Activated naive CD4-positive, alpha-beta T cell treated with anti-CD3 and anti-CD28 coated beads, Interleukin-2, amount 50 U/mL, for 24 hours (primary cell): ENCODE results near the gene EEF1G.
"Not testable (repeated sequence)": the region's sequence is repeated elsewhere in the genome, so short reads cannot be mapped to it uniquely, and the experiment has no call there.

Experiments used
- H3K27ac Mint-ChIP-seq: one replicate; pipeline ENCODE4 v1.8.0; 2021; ENCODE audit warnings: mild to moderate bottlenecking, mixed read lengths
- H3K27me3 Mint-ChIP-seq: one replicate; pipeline ENCODE4 v1.8.0; 2021; ENCODE audit warnings: mixed read lengths
- H3K36me3 Mint-ChIP-seq: one replicate; pipeline ENCODE4 v1.8.0; 2021; ENCODE audit warnings: mixed read lengths
- H3K4me1 Mint-ChIP-seq: one replicate; pipeline ENCODE4 v1.8.0; 2021; ENCODE audit warnings: mixed read lengths
- H3K4me3 Mint-ChIP-seq: one replicate; pipeline ENCODE4 v1.8.0; 2021; ENCODE audit warnings: mild to moderate bottlenecking, mixed read lengths
- H3K9me3 Mint-ChIP-seq: one replicate; pipeline ENCODE4 v1.8.0; 2021; ENCODE audit warnings: mixed read lengths

Gene EEF1G

DNA sequence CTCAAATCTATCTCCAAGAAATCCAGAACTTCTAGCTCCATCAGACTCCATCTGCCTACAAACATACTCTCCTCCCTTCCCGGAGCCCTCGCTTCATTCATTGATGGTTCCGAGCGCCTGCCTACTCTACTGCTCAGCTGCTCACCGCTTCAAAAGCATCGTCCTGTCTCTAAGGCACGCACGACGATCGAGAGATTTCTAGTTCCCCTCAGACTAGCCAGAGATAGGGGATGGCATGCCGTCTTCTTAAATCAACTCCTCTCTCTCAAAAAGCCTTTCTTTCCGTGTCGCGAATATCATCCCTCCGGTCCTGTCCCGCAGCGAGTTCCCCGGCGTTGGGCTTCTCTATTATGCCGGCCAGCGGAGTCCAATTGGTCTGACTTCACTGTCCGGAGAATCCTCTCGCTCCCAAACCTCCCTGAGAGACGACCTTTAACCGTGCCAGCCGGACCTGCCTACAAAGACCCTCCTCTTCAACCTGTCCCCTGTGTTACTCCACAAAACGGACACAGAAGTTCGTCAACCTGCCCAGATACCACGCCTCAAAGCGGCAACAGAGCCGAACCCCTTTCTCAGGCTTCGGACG lies 592 bp downstream of the EEF1G start:
- H3K4me1 Mint-ChIP-seq: peaks cover 59% of the 10 kb centered on the region
- peaks cover 32% of the 10 kb centered on the region for H3K36me3 Mint-ChIP-seq
- H3K9me3 Mint-ChIP-seq: no peaks in the 10 kb centered on the region
- peak overlapping the region; percentile 95 for H3K4me3 Mint-ChIP-seq
- H3K27me3 Mint-ChIP-seq: no peaks in the 10 kb centered on the region
- peak overlapping the region; percentile 99 for H3K27ac Mint-ChIP-seq

DNA sequence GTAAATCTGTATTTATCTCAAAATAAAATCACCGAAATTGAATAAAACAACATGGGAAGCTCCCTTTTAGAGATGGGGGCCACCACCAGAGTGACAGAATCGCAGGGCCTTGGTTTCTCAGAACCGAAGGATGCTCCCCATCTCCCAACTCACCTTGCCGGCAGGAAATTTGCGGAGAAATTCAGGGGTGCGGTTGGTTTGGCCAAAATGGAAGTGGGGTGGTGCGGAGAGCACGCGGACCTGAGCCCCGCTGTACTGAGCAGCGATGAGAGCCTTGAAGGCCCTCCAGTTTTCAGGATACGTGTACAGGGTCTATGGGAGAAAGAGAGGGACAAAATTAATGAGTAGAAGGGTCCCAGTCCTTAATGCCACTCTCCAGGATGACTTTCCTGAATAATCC lies 1.3 kb downstream of the EEF1G start:
- Mint-ChIP-seq H3K9me3 (no peaks in the 10 kb centered on the region), H3K27me3 (no peaks in the 10 kb centered on the region), H3K27ac (peak overlapping the region; percentile 99), H3K4me1 (peaks cover 62% of the 10 kb centered on the region), H3K4me3 (peak overlapping the region; percentile 95), H3K36me3 (peaks cover 34% of the 10 kb centered on the region)

DNA sequence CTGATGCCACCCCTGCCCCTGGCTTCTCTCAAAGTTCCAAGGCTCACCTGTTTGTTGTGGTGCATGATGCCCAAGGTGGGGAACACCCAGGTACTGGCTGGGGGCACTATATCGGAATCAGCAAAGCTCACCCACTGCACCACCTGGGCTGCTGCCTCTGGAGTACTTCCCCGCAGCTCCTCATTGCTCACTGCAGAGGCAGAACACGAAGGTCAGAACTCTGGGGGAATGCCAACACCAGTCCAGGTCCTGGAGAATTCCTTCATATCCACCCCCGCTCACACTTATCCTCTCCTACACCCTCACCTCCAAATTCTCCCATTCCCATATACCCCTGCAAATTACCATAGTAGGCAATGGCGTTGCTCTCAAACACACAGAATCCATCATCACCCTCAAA lies 2.2 kb downstream of the EEF1G start:
- not testable (repeated sequence) for H3K27me3 Mint-ChIP-seq, H3K9me3 Mint-ChIP-seq
- Mint-ChIP-seq H3K36me3 (peaks cover 40% of the 10 kb centered on the region), H3K27ac (peak overlapping the region; percentile 83), H3K4me1 (peaks cover 71% of the 10 kb centered on the region), H3K4me3 (peak overlapping the region; percentile 95)

DNA sequence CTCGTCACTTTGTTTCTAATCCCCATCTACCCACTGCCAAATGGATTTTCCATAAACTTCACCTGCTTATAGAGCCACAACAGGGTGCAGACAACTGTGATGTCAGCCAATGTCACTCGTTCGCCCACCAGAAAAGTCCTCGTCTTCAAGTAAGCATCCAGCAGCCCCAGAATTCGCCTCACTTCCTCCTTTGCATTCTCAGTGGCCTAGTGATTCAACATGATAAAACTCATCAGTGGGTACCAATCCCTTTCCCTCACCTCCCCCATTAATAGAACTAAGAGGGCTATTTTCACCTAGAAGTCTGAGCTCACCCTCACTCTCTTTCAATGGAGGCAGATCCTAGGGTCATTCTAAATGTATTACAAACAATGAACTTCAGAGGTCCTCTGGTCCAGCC lies 2.8 kb downstream of the EEF1G start:
- Mint-ChIP-seq H3K4me3 (peak overlapping the region; percentile 95), H3K4me1 (peaks cover 77% of the 10 kb centered on the region), H3K36me3 (peaks cover 42% of the 10 kb centered on the region), H3K27ac (peak overlapping the region; percentile 83)
- H3K27me3 Mint-ChIP-seq, H3K9me3 Mint-ChIP-seq: not testable (repeated sequence)

DNA sequence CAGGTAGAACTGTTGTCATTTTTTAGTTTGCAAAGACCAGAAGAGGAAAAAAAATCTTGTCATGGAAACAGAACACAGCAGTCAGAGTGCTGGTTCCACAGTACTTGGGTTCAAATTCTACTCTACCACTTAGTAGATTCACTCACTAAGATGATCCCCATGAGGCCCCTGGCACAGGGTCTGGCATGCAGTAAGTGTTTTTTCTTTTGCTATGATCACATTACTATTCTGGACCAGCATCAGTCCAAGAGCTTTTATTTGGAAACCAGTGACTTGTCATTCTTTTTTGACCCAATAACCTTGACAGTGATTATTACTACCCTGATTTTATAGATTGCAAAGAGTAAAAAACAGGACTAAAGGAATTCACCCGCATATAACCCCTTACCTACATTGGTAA lies 4.1 kb downstream of the EEF1G start:
- Mint-ChIP-seq H3K9me3 (no peaks in the 10 kb centered on the region), H3K27ac (peak overlapping the region; percentile 55), H3K27me3 (no peaks in the 10 kb centered on the region), H3K4me3 (no peak overlapping the region), H3K36me3 (peaks cover 42% of the 10 kb centered on the region), H3K4me1 (peaks cover 71% of the 10 kb centered on the region)

DNA sequence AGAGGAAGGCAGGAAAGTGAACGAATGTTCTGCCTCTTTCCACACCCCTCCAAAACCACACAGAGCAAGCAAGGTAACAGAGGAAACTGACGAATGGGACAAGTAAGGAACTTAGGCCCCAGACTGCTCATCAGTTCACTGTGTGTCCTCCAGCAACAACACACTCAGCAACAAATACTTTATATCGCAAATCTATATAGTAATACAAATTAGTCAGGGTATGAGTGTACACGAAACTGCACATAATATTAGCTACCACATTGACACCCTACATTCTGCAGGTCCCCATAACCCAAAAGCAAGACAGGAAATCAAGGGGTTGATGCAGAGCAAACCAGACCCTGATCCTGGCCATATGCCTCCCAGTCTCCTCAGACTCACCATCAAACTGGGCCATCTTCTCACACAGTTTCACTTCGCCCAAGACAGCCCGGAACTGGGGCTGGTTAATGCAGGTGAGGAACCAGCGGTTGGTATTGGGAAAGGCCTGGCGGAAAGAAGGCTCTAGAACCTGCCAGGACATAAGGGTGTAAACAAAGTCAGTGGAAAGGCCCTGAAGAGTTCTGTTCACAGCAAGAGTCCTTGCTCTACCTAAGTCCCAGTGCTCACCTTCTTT lies 6.6 kb downstream of the EEF1G start:
- peaks cover 60% of the 10 kb centered on the region for H3K4me1 Mint-ChIP-seq
- H3K9me3 Mint-ChIP-seq: no peaks in the 10 kb centered on the region
- no peak overlapping the region for H3K4me3 Mint-ChIP-seq
- H3K27ac Mint-ChIP-seq: peak overlapping the region; percentile 79
- H3K36me3 Mint-ChIP-seq: peaks cover 30% of the 10 kb centered on the region
- H3K27me3 Mint-ChIP-seq: no peaks in the 10 kb centered on the region

DNA sequence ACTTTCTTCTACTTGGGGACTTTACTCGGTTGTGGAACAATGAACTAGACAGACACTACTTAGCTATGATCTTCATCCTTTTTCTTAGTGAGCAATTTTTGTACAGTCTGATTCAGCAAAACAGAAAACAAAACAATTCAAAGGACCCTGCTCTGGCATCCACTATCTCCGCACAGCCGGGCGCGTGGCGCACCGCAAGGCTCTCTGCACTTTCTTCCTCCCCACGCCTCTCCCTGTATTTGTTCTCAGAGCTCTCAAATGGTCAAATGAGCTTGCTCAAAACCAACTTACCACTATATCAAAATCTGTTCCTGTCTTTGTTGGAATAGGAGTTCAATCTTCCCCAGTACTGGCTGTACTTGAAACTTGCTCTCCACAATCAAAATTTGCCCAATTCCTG lies 7.4 kb downstream of the EEF1G start:
- Mint-ChIP-seq H3K27me3 (no peaks in the 10 kb centered on the region), H3K36me3 (peaks cover 28% of the 10 kb centered on the region), H3K9me3 (no peaks in the 10 kb centered on the region), H3K4me1 (peaks cover 58% of the 10 kb centered on the region), H3K4me3 (peak overlapping the region; percentile 19), H3K27ac (peak overlapping the region; percentile 76)

DNA sequence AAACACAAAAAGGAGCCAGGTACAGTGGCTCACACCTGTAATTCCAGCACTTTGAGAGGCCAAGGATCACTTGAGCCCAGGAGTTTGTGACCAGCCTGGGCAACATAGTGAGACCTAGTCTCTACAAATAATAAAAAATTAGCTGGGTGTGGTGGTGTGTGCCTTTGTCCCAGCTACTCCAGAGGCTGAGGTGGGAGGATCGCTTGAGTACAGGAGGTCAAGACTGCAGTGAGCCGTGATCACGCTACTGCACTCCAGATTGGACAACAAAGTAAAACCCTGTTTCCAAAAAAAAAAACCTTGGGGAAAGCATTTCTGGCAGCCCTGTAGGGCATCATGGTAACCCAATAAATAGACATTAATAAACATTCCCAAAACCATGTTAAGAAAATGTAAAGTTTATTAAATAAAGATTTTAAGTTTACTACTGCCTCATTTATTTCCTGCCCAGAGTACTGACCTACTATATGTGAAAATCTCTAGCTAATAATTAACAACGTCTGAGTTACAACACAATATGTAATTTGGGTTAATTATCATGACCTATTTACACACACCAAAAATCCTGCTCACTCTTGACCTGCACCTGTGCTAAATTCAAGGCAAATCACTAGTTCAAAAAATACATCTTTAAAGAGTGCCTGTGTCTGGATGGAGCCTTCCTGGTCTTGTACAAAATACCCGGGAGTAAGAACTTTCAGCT lies 8.4 kb downstream of the EEF1G start:
- H3K4me1 Mint-ChIP-seq: peaks cover 57% of the 10 kb centered on the region
- H3K27ac Mint-ChIP-seq: peak overlapping the region; percentile 62

DNA sequence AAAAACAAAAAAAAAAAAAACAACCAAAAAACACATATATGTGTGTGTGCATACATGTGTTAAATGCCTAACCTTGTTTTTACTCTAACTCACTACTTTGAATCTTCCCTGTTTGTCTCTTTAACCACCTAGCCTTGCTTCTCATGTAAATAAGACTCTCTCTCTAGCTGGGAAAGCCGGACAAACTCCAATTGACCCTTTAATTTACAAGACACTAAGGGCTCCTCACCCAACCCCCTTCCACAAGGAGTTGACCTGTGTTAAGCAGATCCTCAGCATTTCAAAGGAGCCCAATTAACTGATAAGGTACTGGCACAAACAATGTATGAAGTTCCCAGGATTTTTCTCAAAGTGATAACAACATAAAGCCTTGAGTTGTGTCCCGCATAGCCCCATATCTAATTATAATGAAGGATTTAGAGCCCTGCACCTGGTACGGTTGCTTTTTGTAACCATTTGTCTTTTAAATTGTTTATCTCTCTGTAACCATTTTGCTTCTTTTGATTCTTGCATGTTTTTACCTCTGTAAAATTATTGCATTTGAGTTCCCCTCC lies 11.9 kb downstream of the EEF1G start:
- H3K4me1 Mint-ChIP-seq: peaks cover 58% of the 10 kb centered on the region
- not testable (repeated sequence) for H3K4me3 Mint-ChIP-seq, H3K9me3 Mint-ChIP-seq, H3K27me3 Mint-ChIP-seq
- H3K36me3 Mint-ChIP-seq: peaks cover 18% of the 10 kb centered on the region
- peak overlapping the region; percentile 57 for H3K27ac Mint-ChIP-seq

More for the DNA sequence above, 8.4 kb downstream of the EEF1G start:
- Mint-ChIP-seq H3K9me3 (no peaks in the 10 kb centered on the region), H3K4me3 (no peak overlapping the region), H3K27me3 (no peaks in the 10 kb centered on the region), H3K36me3 (peaks cover 21% of the 10 kb centered on the region)

DNA sequence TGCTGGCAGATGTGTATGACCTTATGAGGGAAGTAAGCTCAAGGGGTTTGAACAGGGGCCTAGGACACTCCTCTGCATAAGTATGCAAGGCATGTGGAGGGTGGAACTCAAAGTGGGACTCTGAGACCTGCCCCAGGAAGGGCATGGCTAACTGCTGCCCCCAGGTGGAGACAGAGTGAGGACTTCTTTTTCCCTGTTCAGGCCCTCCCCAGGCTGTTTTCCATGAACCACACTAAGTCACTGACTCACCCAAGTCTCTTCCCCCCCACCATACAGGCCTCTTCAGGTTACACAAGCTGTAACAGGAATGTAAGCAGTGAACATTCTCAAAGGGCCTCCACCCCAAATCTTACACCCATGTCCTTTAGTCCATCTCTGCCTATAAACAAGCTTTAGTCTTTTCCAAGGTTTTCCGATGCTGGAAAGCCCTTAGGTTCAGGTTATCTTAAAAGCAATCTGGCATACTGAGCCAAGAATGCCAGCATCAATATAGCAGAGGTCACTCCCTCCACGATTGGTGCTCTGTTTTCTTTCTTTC lies 13.1 kb downstream of the EEF1G start:
- H3K27ac Mint-ChIP-seq: peak overlapping the region; percentile 46
- peaks cover 58% of the 10 kb centered on the region for H3K4me1 Mint-ChIP-seq
- no peaks in the 10 kb centered on the region for H3K9me3 Mint-ChIP-seq
- peaks cover 14% of the 10 kb centered on the region for H3K36me3 Mint-ChIP-seq
- no peaks in the 10 kb centered on the region for H3K27me3 Mint-ChIP-seq
- peak overlapping the region; percentile 7 for H3K4me3 Mint-ChIP-seq

DNA sequence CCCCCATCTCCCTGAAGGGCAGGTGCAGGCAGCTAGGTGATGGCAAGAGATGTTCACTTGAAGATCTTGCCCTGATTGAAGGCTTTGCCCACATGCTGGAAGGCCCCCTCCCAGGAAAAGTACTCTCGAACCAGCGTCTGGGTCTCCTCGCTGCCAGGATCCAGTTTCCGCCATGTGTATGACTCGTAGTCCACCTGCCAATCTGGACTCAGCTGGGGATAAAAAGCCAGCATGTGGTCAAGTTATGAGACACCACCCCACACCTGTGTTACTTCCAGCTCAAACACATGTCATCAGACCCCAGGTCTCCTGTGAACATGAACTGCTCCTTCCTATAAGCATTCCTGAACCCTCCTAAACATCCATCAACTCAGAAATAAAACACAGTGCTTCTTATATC lies 14.1 kb downstream of the EEF1G start:
- H3K9me3 Mint-ChIP-seq, H3K27me3 Mint-ChIP-seq, H3K4me3 Mint-ChIP-seq: not testable (repeated sequence)
- Mint-ChIP-seq H3K27ac (peak overlapping the region; percentile 87), H3K4me1 (peaks cover 65% of the 10 kb centered on the region), H3K36me3 (peaks cover 14% of the 10 kb centered on the region)

DNA sequence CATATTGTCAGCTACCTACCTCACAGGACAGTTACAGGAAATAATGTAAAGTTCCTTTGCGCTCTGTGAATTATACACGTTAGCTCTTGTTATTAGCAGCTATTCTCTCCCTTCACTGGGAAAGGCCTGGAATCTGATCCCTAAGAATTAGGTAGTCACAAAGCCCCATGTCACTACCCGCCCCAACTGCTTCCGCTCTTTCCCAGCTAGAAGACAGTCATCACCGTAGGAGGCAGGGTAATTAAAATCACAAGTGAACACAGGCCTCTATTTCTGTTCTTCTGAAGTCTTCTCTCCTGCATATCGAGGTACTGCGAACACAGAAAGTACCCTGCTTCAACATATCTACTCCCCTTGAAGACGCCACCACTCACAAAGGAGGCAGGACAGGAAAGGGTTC lies 14.5 kb downstream of the EEF1G start:
- no peak overlapping the region for H3K27ac Mint-ChIP-seq
- peaks cover 14% of the 10 kb centered on the region for H3K36me3 Mint-ChIP-seq
- peaks cover 69% of the 10 kb centered on the region for H3K4me1 Mint-ChIP-seq
- no peaks in the 10 kb centered on the region for H3K9me3 Mint-ChIP-seq
- H3K4me3 Mint-ChIP-seq: no peak overlapping the region
- H3K27me3 Mint-ChIP-seq: no peaks in the 10 kb centered on the region

DNA sequence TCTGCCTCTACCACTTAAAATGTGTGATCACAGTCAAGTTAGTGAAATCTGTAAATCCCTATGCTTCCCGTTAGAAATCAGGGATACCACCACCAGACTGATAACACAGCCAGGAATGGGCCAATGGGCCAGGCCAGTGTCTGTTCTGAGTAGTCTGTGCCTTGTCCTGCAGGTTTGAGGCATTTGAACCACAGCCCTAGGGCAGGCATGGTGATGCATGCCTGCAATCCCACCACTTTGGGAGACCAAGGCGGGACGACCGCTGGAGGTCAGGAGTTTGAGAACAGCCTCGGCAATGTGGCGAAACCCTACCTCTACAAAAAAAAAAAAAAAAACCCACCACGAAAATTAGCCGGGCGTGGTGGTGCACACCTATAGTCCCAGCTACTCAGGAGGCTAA lies 15.0 kb downstream of the EEF1G start:
- no peak overlapping the region for H3K4me3 Mint-ChIP-seq
- H3K4me1 Mint-ChIP-seq: peaks cover 72% of the 10 kb centered on the region
- no peaks in the 10 kb centered on the region for H3K9me3 Mint-ChIP-seq
- H3K27me3 Mint-ChIP-seq: no peaks in the 10 kb centered on the region
- no peak overlapping the region for H3K27ac Mint-ChIP-seq
- H3K36me3 Mint-ChIP-seq: peaks cover 12% of the 10 kb centered on the region

DNA sequence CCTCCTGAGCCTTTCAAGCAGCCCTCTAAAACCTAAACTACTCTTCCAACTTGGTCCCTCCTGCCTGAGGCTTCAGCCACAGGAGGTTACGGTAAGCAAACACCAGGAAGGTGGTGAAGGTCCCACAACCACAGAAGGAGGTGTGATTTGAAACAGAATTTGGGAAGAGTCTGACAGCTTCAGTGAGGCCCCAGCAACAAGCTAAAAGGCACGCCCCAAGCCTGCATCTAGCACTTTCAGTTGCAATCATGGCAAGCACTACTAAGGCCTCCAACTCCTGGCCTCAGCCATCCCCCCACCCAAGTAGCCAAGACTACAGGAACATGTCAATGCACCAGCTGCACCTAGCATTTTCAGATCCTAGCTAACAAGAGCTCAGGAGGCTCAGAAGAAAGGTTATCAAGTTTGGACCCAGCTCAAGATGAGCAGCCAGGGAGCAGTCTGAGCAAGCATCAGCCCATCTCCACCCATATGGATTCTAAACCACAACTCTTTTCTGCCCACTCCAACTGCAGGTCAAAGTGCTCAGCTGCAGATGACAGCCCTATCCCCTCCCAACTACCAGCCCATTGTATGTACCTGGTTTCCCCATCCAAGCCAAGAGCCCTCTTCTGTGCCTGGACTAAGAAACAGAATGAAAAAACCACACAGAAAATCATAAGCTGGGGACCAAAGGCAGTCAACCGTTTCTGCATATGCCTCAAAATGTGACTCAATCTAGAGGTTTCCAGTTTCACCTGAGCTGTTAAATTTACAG lies 16.6 kb downstream of the EEF1G start:
- H3K27ac Mint-ChIP-seq: peak overlapping the region; percentile 91
- H3K4me1 Mint-ChIP-seq: peaks cover 83% of the 10 kb centered on the region
- no peaks in the 10 kb centered on the region for H3K9me3 Mint-ChIP-seq
- H3K27me3 Mint-ChIP-seq: no peaks in the 10 kb centered on the region
- H3K36me3 Mint-ChIP-seq: peaks cover 10% of the 10 kb centered on the region
- H3K4me3 Mint-ChIP-seq: peak overlapping the region; percentile 69

DNA sequence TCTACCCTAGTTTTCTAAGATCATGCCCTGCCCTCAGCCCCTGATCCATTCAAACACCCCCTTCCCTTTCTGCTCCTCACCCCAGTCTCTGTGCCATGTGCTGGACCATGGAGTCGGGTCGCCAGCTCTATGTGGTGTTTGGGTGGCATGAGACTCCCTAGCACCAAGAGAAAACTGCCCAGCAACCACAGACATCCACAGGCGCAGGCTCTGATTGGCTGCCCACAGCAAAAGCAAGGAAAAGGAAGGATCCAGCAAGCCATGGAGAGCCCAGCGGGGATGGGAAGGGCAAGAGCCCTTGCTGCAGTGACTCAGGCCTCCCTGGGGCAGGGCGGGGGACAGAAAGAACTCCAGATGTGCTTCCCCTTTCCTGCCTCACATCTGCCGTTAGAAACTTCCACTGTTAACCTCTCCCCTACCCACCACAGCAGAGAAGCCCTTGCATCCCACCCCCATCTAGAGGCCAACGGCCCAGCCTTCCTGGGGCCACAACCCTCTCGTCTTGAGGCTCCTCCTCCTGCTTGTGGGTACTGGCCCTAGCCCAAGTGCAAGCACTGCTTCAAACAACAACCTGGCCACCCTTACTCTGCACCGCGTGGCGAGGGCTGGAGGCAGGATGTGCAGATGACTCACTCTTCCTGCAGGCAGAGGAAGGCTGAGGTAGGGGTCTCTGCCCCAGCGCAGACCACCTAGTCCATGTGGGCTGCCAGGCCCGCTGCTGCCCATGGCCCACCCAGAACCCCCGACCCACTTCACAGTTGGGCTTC lies 17.4 kb downstream of the EEF1G start:
- Mint-ChIP-seq H3K27me3 (no peaks in the 10 kb centered on the region), H3K4me3 (peak overlapping the region; percentile 69), H3K36me3 (peaks cover 7% of the 10 kb centered on the region), H3K4me1 (peaks cover 85% of the 10 kb centered on the region), H3K9me3 (no peaks in the 10 kb centered on the region), H3K27ac (peak overlapping the region; percentile 91)
